DMS53 treated with DMSO at 0.1 percent for 48 hours (cell line): Measurements from ENCODE around the gene SEMA5A.

Experiments
- DNase-seq: peaks from one replicate; lab custom pipeline; 2025; ENCODE audit not compliant: unreplicated experiment; lab: John Stamatoyannopoulos, UW

Gene SEMA5A

DNA sequence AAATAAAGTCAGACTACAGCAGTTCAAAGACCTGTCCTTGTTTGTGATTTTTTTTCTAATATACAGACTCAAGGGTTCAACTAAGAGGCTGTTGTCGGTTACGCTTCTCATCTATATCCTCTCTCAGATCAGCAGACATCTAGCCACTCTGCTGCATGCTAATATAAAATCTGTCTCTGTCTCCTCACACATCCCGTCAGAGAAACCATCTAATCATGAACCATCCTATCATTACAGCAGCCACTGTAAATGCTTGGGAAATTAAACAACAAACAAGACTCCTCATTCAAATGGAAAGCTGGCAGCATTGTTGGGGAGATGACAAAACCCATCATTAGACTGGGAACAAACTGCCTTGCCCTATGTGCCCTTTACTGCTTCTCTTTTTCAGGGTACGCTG, 94.8 kb downstream of the SEMA5A start:
- no peak for DNase-seq

DNA sequence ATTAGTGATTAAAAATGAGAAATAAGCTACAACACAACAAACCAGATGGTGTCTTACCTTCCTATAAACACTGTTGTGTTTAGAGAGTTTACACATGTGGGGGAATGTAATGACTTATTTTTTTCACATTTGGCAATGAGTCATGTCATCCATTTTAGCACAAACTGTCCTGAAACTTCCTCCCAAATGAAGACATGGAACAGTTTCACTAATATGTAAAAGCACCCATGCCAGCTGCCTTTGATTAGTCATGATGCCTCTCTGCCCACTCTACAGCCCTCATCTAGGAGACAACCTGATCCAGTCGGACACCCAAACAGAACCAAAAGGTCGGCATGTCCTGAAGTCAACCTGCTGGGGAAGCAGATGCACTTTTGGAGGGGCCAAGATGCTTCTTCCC, 98.2 kb downstream of the SEMA5A start:
- no peak for DNase-seq

DNA sequence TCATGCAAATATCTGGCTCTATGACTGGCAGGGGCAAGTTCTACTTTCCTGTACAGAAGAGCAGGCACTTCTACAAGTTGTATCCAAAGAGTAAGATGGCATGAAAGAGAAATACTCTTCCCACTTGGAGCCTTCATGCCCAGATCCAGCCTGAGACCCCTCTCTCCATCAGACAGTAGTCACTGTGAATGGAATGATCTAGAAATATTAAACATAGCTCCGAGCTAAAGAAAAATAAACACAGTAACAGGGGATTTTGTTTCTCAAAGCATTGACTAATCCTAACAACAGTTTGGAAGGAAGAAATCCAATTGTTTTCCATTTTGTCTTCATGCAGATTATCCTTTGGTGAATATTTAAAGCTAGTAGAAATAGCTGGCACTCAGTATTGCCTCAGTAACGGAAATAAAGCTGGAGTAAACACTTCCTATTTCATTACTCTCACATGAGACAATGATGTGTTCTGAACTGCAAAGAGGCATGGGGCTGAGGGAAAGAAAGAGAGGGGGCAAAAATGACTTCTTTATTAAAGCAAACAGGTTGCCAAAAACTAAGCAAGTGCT, 100.0 kb downstream of the SEMA5A start:
- no peak for DNase-seq

DNA sequence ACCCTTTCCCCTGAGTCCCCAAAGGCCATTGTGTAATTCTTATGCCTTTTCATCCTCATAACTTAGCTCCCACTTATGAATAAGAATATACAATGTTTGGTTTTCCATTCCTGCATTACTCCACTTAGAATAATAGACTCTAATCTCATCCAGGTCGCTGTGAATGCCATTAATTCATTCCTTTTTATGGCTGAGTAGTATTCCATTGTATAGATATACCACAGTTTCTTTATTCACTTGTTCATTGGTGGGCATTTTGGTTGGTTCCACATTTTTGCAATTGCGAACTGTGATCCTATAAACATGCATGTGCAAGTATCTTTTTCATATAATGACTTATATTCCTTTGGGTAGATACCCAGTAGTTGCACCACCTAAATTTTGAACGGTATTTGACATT, 101.5 kb downstream of the SEMA5A start:
- no peak for DNase-seq

DNA sequence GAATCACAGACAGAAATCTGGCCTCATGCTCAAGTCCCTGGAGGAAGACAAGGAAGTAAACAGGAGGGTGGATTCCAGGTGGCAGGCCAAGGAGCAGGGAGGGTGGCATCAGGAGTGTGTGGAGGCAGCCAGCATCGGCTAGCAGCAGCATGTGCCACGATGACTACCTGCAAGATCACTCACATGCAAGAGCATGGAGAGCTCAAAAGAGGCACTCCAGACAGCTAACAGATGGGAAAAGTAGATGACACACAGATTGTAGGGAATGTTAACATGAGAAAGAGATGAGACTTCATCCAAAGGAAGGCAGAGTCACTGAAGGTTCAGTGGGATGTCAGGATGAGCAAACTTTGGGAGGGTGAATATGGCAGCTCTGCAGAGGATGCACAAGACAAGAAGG, 104.3 kb downstream of the SEMA5A start:
- no peak for DNase-seq

DNA sequence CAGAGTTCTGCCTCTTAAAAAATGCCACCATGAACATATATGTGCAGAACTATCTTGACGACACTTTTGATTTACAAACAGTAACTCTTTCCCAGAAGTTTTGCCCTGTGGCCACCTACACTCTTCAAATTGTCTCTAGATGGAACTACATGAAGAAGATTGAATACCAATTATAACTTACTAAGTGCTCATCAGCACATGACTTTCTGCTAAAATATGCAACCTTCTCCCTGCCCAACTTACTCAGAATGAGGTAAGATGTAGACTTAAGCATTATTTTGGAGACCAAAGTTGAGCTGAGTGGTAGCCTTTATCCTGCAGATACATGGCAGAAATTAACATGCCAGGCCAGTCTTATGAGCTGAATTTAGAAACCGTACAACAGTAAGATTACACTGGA, 105.4 kb downstream of the SEMA5A start:
- DNase-seq = no peak

DNA sequence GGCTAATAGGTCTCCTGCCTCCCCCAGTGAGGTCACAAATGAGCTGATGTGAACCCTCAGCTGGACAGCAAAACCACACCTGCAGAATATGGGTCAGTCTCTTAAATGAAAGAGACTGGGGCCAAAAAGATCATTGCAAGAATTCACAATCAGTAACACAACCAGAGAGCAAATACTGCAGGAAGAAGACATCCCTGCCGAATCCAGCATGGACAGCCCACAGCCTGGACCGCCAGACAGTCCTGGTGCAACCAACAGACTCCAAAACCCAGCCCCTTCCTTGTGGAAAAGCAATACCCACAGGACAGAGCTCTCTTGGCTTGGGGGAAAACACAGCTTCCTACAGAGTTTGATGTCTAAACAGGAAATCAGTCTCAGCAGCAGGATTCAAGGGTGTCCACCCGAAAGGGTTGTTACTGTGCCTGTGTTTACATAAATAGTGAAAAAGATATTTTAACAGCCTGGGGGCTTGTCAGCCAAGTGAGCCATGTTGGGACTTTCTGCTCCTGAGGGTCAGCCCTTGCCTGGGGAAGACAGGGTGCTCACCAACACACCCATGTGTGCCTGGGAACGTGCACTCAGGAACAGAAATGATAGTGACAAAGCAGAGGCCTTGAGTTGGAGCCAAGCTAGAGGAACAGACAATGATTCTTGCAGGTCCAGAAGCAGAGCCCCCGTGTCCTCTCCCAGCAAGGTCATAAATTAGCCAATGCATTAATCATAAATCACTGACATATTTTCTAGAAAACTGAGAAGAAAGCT, 106.2 kb downstream of the SEMA5A start:
- DNase-seq = no peak

DNA sequence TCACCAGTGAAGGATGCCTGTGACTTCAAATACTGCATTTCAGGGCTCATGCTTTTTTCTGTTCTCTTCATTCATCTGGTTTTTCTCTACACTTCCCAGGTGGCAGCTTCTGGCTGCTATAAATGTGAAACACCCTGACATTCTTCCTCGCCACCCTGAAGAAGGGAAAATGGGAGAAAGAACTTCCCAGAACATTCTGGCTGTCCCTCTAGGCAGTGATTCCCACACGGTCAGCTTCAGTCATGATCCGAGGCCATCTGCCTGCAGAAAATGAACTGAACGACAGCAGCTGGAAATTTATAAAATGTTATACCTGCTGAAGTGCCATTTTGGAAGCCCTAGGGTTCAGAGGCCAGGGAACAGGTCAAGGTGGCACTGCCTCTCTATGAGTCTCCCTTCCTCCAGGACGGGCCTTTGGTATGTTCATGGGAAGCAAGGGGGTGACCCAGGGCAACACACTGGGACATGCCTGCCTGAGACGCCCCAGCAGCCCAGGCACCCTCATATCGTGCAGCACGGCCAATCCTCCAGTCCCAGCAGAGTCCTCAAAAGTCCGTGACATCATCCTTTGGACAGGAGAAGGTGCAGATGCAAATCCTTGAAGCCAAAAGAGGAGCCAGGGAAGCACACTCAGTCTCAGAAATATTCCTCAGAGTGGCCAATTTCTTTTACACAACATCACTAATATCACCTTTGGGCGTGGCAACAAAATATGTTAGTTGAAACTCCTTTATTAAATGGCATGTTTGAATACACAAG, 107.1 kb downstream of the SEMA5A start:
- no peak for DNase-seq

DNA sequence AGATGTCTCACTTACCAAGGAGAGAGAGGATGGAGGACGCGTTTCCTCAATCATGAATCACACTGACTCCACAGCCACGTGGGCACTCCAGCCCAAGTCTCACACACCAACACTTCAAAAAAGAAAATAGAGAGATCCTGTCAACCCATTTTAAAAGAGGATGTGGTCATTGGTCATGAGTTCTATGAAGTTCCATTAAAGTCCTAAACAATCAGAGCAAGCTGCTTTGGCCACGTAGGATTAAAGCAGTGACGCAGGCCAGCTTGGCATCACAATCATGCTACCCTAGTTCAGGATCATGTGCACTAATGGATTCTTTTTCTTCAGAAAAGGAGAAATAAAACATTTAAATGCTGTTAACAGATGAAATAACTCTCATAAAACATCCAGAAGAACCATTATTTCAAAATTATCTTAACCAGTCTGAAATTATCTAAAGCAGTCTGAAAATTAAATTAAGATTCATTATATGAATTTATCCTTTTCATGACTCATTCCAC, 108.1 kb downstream of the SEMA5A start:
- no peak for DNase-seq

DNA sequence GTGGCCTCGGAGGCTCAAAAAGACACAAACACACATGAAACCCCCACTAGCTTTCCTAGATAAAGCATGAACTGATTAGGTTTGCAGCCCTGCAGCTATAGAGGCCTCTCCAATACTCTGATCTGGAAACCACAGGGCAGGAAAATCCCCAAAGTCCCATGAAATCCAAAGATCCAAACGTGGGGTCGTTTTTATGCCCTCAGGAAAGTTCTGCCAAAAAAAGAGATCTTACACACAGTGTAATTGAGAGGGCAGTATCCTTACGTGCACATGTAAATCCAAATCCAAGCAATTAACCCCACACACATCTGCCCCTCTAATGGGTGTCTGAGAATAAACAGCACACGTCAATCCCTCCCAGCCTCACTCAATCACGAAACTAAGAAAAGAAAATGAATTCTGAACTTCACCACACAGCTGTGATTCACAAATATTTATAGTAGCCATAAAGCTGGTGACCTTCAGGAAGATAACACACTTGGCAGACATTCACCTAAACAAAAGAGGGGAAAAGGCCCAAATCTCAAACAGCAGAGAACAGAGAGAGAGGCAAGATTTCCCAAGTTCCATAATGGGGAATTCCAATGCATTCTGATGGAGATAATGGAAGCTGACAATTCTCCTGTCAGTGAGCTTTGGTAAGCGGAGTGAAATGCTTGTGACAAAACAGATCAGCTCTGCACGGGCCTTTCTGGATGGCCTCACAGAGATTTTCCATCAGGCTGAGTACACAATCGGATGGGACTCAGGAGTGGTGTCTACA, 114.2 kb downstream of the SEMA5A start:
- no peak for DNase-seq

DNA sequence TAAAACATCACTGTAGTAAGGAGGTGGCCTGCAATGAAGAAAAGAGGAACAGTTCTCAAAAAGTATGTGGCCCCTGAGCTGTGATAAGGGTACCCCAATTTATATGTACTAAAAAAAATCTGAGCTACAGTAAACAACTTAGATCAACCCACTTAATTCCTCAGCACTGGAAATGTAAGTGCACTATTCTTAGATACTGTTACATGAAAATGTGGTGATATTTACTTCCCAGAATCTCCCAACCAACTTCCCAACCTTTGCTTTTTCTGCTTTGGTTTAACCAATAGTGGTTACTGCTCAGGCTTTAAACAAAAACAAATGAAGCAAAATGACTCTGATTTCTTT, 114.8 kb downstream of the SEMA5A start:
- DNase-seq = no peak

DNA sequence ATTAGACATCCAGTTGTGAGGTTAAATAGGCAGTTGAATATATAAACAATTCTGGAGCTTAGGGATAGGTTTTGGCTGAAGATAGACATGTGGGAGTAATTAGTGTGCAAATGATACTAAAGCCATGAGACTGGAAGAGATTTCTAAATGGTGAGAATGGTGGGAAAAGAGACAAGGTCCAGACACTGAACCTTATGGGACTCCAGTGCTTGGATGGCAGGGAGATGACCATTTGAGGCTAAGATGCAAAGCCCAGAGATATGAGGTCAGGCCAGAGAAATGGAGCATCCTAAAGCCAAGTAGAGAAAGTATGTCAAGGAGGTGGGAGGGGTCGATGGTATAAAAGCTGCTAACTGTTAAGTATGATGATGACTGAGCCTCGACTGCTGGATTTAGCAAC, 115.6 kb downstream of the SEMA5A start:
- no peak for DNase-seq

DNA sequence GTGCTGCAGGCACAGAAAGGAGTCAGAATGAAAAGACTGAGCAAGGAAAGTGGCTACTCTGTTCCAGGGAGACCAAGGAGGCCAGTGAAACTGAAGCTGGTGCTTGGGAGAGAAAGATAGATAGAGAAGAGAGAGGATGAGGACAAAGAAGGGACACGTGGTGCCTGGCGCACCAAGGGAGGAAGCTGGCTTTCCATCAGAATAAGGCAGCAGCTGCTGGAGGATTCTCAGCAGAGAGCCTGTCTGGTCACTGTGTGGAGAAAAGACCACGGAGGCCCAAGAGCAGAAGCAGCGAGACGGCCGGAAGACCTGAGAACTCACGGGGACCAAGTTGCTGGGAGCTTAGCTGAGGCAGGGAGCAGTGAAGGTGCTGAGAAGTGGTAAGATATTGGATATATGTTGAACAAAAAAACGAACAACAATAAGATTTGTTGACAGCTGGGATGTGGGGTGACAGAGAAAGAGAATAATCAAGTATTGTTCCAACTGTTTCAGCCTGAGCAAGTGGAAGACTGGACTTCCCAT, 116.1 kb downstream of the SEMA5A start:
- no peak for DNase-seq

DNA sequence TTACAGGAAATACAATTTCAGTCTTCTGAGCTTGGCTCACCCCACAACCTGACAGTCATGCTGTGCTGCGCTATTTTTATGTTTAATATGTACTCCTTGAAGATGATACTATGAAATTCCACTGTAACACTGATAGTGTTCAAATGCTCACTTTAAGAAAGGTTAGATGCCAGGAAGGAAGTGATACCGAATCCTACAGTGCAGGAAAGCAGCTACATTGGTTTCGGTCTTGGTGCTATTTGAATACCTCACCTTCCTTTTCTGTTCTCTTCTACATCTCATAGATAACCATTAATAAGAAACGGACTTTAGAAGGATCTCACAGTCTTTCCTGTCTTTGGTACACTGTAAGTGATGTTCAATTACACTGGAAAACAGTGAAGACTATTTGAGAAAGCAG, 117.6 kb downstream of the SEMA5A start:
- DNase-seq = no peak

DNA sequence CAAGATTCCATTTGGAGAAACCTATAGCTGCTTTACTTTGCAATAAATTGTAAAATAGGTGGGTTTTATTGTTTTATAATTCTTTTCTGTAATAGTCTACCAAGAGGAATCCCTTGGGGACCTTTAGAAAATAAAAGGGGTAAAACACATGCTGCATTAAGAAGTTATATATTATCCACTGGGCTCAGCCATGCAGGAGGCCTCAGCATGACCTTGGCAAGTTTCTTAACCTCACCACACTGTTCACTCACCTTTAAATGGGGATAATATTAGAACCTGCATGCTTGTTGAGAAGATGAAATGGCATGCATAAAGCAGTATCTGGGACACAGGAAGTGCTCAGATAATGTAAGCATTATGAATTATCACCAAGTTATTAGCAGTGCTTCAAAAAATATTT, 120.2 kb downstream of the SEMA5A start:
- no peak for DNase-seq

DNA sequence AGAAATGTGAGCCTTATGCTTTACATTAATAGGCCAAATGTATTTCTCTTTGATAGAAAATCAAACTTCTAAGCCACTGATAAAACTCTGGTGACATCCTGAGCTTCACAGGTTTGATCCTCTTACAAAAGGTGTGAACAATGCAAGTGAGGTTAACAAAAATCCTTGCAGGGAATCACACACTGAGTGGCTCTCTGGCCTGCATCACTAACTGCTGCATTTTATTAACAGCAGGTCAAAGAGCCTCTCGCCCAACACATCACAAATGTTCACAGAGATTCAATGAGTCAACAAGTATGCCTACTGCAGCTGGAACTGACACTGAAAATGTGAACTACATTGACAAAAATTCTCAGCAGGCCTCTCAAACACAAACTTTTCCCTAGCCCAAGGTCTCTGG, 122.3 kb downstream of the SEMA5A start:
- no peak for DNase-seq

DNA sequence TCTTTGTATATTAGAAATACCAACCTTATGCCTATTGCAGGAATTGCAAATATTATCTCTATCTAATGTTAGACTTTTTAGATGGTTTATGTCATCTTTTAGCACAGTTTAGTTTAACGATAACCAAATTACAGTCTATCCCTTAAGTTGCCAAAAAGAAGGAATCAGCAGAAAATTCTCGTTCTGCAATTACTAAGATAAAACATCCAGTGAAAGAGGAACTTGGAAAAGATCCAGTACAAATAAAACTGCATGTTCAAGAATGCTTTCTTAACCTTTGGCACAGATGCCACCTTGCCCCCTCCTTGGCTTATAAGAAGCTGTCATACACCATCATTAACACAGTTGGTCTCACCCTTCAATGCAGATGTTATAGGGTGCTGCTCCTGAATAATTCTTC, 124.0 kb downstream of the SEMA5A start:
- no peak for DNase-seq

DNA sequence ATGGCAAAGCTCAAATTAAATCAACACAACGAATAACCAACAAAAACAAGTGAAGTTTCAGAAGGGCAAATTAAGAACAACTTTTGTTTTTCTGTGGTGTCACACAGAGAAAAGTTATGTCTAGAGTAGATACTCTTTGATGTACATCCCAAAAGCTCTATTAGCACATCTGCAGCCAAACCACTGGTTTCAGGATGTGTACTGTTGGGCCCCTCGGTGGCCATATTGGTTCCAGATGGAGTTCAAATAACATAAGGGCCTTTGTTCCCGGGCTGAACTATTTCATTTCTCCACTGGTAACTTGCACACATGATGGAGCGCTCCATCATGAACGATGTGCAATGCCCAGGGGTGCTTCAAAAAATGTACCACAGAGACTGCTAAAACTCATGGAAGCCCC, 126.1 kb downstream of the SEMA5A start:
- DNase-seq = no peak

DNA sequence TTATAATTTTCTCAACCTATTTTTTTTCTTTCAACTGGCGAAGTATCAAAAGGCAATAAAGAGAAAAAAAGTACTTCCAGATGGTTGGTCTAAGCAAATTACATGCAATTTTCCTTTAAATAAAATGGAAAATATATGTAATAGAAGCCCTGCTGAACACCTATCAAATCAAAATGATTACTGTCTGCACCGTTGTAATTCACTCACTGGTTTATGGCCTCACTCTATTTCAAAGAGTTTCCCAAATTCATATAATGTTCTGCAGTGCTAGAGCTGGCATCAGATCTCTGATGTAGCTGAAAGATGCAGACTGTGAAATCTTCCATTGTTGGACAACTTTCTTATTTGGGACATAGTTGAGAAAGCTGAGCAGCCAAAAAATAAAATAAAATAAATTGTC, 130.3 kb downstream of the SEMA5A start:
- DNase-seq = no peak

DNA sequence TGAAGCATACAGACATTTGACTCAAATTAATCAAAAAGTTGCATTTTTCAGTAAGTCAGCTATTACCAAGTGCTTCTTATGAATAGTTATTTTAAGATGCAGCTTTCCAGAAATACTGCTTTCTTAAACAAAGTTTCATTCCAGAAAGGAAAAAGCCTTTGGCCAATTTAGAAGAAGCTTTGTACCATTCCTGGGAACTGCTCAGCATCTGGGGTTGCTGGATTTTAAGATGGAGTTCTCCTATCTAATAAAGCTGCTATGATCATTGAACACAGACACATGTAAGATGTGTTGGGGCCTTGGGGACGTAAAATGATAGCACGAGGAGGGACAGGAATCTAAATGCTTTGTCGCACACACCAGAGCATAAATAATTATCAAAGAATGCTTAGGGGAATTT, 130.8 kb downstream of the SEMA5A start:
- DNase-seq = no peak

DNA sequence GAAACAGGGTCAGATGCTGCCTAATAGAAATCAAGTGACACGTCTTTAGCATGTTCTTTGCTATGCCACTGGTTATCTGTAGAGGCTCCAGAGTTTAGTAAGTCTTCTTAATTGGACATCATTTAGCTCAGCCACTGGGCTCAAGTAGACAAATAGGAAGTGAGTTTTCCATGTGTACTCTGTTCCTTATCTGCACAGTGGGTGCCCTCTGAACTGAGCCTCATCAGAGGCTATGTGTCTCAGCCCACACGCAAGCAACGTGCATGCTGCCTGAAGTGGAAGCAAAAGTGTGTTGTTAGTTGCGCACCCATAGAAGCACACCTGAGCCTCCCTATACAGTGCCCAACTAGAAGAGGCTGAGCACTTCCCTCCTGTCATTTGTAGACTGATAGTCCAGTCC, 134.7 kb downstream of the SEMA5A start:
- no peak for DNase-seq
